NOMO-1 (cell line): ENCODE data around the gene YWHAG.
"Not testable (repeated sequence)": the region's sequence is repeated elsewhere in the genome, so short reads cannot be mapped to it uniquely, and the experiment has no call there.

Source experiments
- DNase-seq, 2 experiments: peaks; one replicate each; lab custom pipeline; 2025; ENCODE audit not compliant: unreplicated experiment in 2 of 2; lab: John Stamatoyannopoulos, UW

Gene YWHAG

DNA sequence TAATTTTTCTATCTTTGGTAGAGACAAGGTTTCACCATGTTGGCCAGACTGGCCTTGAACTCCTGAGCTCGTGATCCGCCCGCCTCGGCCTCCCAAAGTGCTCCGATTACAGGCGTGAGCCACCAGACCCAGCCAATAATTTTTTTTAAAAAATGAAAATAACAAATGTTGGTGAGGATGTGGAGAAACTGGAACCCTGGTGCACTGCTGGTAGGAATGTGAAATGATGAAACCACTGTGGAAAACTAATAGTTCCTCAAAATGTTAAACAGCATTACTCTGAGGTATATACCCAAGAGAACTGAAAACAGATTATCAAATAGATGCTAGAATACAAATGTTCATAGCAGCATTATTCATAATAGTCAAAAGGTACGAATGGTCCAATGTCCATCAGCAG is 23.0 kb upstream of the YWHAG start:
- peak in 1 of 2 experiments; percentile 60 for DNase-seq

DNA sequence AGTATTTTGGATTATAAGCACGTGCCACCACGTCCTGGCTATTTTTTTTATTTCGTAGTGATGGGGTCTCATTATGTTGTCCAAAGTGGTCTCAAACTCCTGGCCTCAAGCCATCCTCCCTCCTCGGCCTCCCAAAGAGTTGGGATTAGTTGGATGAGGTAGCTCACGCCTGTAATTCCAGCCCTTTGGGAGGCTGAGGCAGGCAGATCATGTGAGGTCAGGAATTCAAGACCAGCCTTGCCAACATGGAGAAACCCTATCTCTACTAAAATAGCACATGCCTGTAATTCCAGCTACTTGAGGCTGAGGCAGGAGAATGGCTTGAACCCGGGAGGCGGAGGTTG is 21.8 kb upstream of the YWHAG start:
- DNase-seq: no peak

DNA sequence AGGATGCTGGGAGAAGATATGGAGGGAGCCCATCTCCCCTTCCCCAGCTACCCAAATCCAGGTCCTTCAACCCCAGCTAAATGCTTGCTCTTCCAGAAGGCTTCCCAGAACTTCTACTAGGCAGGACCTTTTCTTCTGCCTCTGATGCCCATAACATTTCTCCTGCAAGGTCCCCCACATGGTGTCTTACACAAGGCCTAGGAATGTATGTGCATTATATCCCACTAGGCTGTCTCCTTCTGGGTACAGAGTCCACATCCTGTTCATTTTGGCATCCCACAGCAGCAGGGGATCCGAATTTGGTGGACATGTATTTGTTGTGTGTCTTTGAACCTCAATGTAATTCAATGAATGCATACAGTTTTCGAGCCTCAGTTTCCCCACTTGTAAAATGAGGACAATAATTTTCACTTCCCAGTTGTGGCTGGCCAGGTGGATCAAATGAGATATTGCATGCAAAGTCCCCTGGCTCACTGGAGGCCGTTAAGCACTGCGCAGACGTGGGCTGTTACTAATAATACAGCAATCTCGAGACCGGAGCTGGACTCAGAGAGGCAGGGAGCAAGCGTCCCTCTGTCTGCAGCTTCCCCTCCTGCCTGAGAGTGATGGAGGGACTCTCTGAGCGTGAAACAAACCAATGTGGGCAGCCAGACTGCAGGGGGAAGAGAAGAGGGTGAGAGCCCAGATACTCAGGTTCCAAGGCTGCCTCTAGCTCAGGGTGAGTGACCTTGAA is 18.6 kb upstream of the YWHAG start:
- no peak for DNase-seq

DNA sequence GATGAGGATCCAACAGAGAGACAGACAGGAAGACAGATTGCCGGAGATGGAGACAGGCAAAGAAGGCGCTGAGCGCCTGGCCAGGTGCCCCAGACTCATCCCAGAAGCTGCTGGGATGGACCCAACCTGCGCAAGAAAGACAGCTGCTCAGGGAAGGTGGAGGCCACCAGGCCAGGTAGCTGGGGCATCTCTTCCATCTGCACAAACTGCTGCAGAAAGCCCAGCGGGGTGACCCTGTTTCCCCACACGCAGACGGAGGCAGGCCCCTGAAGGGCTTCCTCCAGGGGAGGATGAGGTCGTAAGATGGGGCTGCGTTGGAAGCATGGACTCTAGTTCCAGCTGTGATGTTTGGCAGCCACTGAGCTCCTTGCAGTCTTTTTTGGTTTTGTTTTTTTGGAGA is 16.5 kb upstream of the YWHAG start:
- DNase-seq: no peak

DNA sequence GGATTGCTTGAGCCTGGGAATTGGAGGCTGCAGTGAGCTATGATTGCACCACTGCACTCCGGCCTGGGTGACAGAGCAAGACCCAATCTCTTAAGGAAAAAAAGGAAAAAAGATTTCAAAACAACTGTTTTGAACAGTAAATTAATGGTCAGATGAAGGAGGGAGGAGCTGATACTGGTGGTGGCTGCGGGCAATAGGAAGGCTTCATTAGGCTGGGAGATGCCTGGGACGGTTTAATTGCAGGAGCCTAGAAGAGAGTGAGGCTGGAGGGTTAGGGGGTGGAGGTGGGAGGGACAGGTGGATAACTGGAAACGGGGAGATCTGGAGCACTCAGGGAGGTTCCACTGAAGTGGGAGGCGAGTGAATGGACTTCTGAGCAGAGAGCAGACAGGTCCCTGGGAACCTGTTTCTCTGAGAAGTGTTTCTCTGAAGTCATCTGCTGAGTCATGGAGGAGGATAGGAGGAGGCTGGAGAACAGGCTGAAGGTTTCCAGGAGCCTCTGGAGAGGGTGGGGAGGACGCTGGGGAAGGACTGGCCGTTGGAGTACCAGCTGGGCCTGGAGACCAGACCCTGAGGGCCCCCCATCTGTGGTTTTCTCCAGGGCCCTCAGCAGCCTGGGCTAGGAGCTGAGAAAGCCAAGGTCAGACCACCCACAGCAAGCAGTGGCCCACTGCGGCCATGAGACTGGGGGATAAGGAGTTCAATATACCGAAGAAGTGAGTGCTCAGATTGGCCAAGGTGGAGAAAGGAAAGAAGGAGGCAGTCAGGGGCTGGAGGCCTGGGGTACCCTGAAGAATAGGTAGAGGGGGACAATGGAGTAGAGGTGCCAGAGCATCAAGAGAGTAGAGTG is 14.4 kb upstream of the YWHAG start:
- peak; percentile 54 to 66 for DNase-seq

DNA sequence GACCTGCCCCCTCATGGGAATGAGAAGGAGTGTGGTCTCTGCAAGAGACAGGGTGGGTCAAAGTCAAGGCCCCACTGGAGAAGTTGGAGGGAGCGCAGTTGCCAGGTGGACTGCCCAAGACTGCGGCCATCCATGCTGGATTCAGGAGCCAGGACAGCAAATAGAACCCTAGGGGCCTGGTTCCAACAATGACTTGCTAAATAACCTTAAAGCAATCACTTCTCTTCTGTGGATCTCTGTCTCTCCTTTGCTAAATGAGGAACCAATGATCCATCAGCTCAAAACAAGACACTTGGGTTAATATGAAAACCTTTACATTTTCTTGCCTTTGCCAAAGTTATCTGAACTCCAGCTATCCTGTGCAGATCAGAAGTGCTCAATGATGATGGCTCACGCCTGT is 12.6 kb upstream of the YWHAG start:
- peak in 1 of 2 experiments; percentile 28 for DNase-seq

DNA sequence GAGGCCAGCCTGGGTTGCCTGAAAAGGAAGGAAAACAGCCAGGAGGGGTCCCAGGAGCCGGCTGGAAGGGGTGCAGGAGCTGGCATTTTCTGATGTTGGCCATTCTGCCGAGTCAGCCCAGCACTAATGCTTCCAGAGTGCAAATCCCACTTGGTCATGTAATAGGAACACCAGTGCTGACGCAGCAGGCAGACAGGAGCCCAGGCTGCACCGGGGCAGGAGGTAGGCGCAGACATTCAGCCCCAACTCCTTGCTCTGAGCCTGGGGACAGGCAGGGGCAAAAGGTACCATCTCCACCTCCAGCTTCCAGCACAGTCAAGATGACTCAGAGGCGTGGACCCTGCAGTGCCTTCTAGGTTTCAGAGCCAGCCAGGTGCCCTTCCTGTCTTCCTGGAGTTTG is 10.2 kb upstream of the YWHAG start:
- DNase-seq: no peak

DNA sequence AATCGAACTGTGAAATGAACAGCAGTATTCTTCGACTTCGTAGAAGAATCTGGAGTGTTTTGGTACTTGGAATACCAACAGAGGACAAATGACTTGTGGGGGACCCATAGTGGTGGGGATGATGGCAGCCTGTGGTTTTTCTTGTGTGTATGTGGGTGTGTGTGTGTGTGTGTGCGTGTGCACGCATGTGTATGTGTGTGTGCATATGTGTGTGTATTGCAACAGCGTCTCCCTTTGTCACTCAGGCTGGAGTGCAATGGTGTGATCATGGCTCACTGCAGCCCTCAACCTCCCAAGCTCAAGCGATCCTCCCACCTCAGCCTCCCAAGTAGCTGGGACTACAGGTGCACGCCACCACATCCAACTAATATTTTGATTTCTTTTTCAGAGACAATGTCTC is 9.4 kb upstream of the YWHAG start:
- DNase-seq: no peak

DNA sequence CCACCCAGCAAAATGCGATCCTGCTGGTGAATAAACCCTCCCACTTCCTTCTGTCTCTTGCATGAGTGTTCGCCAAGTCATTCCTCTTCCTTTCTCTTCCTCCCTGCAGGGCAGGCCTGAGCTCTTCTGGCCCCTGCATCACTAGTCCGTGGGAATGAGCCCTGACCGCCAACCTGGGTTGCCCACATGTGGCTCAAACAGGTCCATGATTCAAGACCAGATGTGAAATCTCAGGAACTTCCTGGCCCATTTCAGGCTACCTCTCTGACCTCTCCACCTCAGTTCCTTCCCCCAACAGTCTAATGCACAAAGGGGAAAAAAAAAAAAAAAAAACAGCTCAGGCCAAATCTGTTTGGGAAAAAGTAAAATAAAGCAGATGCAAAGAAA is 5.4 kb upstream of the YWHAG start:
- peak; percentile 87 to 90 for DNase-seq

DNA sequence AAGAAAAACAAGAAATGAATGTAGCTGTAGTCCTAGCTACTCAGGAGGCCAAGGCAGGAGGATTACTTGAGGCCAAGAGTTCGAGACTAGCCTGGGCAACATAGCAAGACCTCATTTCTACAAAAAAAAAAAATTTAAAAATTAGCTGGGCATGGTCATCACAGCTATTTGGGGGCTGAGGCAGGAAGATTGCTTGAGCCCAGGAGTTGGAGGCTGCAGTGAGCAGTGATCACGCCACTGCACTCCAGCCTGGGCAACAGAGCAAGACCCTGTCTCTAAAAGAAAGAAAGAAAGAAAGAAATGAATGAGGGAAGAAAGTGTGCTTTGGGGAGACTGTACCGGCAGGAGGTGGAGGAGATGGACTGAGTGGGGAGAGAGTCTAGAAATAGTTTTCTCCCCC is 5.0 kb upstream of the YWHAG start:
- DNase-seq: not testable (repeated sequence)

DNA sequence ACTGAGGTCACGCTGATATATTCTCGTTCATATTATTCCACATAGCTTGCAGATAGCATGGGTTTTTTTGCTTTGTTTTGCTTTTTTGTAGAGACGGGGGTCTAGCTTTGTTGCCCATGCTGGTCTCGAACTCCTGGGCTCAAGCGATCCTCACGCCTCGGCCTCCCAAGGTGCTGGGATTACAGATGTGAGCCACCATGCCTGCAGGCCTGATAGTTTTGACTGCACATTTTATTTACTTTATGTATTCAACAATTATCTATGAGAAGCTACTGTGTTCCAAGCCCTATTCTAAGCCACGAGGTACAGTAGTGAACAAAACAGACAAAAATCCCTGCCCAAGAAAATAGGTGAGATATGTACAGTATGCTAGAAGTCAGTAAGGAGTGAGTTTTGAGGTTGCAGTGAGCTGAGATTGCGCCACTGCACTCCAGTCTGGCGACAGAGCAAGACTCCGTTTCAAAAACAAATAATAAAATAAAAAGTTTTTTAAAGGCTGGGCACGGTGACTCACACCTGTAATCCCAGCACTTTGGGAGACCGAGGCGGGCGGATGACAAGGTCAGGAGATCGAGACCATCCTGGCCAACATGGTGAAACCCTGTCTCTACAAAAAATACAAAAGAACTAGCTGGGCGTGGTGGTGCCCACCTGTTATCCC is 1.3 kb upstream of the YWHAG start:
- peak; percentile 66 to 73 for DNase-seq

DNA sequence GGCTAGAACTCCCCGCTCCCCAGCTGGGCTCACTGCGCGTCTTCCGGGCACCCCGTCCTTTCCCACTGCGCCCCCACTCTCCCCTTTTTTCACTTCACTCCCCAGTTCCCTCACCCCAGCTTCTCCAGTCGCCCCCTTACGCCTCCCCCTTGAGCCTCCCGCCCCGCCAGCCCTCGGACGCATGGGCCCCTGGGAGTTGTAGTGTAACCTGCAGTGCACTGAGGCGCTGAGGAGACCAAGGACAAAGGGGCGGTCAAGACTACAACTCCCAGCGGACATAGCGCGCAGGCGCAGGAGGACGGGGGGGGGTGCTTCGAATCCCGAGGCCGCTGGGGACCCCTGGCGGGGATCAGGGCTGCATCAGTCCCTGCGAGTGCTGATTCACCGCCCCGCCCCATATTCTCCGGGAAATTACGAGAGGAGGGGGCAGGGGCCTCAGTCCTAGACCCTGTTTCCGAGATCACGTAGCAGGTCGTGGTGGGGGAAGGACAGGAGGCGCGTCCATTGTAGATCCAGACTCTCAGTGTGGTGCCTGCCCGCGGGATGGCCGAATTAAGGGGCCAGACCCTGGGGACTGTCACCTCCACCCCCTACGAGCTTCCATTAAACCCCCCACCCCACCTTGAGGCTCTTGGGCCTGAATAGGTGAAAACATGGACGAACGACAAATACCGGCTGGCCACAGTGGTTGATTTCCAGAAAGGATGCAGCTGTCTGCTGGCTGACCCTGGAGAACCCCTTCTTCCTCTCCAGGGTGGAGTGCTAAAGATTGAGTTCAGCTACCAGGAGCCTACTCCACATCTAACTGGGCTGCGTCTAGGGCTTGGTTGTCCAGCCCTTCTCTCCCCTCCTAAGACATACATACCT is 553 bp upstream of the YWHAG start:
- peak; percentile 100 for DNase-seq

DNA sequence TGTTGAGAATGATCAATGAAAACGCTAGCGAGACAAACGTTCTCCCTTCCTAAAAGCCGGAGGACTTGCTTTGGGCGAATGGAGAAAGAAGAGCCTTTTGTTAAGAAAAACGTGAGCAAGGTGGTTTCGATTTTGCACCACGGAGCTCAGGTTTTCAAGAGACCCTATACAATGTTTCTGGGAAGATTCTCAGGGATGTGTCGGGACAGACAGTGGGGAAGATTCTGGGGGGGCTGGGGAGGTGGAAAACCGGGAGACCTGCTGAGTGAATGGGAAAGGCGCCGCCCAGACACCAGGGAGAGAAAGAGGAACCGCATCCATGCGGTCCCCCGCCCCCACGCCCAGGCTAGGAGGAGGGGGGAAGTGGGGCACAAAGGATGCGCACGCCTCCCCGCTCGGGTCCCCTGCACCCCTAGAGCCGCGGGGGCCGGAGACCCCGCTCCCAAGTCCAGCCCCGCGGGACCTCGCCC is 745 bp downstream of the YWHAG start:
- DNase-seq: peak; percentile 90 to 96

DNA sequence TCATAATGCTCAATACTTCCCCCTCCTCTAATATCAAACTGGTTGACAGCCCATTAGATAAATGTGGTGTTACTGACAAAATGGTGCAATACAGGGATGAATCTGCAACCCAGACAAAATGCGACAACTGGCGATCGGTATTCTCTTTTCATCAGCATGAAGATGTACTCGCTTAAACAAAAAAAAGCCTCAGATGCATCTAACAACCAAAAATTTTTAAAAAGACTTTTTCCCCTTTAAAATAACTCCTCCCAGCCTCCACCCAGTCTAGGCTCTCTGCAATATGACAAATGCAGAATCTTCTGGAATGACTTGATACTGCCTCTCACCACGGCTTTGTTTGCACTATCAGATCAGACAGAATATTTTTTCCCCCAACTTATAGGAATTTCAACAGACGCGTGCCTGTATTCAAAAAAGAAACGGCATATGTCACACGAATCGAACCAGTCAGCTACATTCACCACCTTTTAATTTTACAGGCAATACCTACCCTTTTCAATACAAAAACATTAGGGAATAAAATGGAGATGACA is 1.2 kb downstream of the YWHAG start:
- DNase-seq: peak; percentile 56 to 70

DNA sequence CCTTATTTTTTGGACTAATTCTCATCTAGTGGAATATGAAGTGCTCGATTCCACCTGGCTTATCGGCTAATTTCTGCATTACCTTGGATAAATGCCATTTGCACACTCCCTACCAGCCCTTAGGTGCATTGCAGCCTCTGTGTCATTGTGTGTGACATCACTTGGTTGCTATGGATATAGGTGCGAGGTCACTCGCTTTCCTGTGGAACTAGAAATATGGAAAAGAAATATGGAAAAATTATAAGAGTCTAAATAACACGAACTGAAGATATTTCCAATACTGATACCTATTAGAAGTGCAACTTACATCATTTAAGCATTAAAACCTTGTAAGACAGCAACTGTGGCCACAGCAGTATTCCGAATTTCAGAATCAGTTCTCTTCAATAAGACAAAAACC is 2.0 kb downstream of the YWHAG start:
- peak in 1 of 2 experiments; percentile 36 for DNase-seq

DNA sequence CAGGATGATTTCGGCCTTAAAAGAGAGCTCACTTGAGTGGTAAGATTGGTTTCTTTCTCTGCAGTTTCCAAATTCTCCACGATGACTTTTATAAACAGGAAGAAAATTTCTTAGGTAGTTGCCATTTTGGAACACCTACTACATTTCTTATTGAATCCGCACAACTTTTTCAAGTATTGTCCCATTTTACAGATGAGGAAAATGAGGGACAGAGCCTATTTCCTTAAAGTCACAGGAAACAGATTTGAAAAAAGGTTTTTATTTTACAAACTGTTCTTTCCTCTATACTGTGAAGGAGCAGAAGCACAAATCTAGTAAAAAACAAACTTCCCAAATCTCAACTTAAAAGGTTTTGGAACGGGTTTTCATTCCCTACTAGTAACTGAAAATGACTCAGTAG is 2.7 kb downstream of the YWHAG start:
- no peak for DNase-seq

DNA sequence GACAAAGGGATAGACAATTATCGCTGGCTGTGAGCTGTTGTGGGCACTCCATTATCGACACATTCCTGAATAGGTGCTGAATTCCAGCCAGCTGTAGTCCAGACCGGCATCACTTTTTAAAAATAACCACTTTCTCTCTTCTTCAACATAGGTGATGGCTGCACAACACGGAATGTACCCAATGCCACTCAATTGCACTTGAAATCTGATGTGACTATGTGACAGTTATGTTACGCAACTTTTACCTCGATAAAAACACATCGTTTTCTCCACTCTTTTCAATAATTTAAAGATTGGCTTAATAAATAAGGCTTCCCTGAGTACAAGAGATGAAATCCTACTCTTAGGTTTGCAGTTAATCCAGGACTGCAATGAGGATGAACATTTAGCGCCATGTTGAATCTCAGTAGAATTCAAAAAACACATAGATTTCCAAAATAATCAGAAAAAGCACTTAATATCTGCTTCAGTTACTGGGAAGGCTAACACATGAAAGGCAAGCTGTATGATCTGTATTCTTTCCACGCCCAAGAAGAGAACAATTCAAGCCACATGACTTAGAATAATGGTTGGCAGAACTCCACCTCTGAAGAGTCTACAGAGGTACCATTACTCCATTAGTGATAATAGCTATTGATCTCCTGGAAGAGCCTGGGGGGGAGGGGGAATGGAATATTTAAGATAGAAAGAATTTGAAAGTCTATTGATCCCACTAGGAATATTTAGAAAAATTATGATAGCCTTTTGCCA is 3.6 kb downstream of the YWHAG start:
- no peak for DNase-seq

DNA sequence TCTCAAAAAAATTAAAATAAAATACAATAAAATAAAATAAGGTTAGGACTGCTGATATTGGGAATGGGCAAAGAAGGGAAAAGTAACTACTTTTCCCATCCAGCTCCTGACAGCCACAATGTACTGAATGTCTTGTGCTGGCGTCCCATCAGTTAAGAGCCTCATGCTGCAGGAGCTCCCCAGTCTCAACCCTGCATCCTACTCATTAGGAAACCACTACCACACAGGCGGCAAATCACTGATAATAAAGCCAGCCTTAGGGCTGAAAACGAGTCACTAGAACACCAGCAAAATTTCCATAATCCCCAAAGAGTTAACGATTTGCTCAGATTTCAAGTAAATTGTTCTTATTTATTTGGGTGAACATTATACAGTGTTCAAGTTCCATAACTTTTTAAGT is 4.3 kb downstream of the YWHAG start:
- DNase-seq: no peak

DNA sequence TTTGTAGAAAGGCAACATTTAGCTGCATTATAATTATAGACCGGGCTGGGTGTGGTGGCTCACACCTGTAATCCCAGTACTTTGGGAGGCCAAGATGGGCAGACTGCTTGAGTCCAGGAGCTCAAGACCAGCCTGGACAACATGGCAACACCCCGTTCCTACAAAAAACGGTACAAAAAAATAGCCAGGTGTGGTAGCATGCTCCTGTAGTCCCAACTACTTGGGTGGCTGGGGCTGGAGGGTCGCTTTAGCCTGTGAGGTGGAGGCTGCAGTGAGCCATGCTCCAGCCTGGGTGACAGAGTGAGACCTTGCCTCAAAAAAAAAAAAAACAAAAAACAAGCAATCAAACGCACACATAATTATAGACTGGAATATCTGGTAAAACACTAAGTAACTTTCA is 5.0 kb downstream of the YWHAG start:
- no peak for DNase-seq

DNA sequence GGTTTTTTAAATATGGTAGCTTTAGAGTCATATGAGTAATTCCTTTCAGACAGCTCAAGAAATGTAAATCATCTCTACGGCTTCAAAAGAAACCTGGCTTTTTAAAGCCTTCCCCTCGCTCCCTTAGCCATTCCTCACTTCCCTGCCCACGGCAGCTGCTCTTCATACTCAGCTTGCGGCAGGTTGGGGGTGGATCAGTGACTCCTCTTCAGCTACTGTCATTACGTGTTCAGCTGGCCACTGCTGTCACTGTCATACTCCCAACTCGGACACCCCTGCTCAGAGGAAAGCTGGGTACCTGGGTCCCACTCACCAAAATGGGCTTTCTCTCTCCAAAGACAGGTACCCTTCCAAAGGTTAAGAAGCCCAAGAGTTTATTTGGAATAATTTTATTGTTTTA is 6.6 kb downstream of the YWHAG start:
- no peak for DNase-seq
